Subcutaneous abdominal adipose tissue (tissue), 5 donors: ENCODE measurements around the gene ERBB2.
A peak's percentile ranks its signal among the peaks of the same experiment; 100 is the strongest.

Experiments used
- H3K27ac ChIP-seq: one replicate; pipeline ENCODE4 v1.7.0; 2013; ENCODE audit warnings: low read depth, mild to moderate bottlenecking, inconsistent platforms, low read length, moderate library complexity
- H3K27me3 ChIP-seq, 5 donors: one replicate each; pipeline ENCODE4 v1.7.0; 2013; ENCODE audit warnings: low read length in 5 of 5, inconsistent platforms in 1 of 5; ENCODE audit not compliant: control insufficient read depth in 5 of 5, insufficient read depth in 4 of 5
- H3K36me3 ChIP-seq, 5 donors: one replicate each; pipeline ENCODE4 v1.7.0; 2013; ENCODE audit warnings: low read length in 5 of 5; ENCODE audit not compliant: control insufficient read depth in 5 of 5, insufficient read depth in 5 of 5
- H3K4me1 ChIP-seq, 5 donors: one replicate each; pipeline ENCODE4 v1.7.0; 2013; ENCODE audit warnings: low read length in 5 of 5, mild to moderate bottlenecking in 3 of 5, moderate library complexity in 1 of 5; ENCODE audit not compliant: control insufficient read depth in 5 of 5, insufficient read depth in 5 of 5
- H3K4me3 ChIP-seq, 5 donors: one replicate each; pipeline ENCODE4 v1.7.0; 2013; ENCODE audit warnings: low read length in 5 of 5, low read depth in 1 of 5
- H3K9ac ChIP-seq, 5 donors: one replicate each; pipeline ENCODE4 v1.7.0; 2013; ENCODE audit warnings: low read length in 5 of 5, mild to moderate bottlenecking in 4 of 5, moderate library complexity in 3 of 5
- H3K9me3 ChIP-seq, 5 donors: one replicate each; pipeline ENCODE4 v1.7.0; 2013; ENCODE audit warnings: low read length in 5 of 5; ENCODE audit not compliant: control insufficient read depth in 5 of 5
- donor health status: healthy.
- donor health status: healthy.
- donor health status: healthy.
- donor health status: healthy.
- donor health status: healthy.

Gene ERBB2

DNA sequence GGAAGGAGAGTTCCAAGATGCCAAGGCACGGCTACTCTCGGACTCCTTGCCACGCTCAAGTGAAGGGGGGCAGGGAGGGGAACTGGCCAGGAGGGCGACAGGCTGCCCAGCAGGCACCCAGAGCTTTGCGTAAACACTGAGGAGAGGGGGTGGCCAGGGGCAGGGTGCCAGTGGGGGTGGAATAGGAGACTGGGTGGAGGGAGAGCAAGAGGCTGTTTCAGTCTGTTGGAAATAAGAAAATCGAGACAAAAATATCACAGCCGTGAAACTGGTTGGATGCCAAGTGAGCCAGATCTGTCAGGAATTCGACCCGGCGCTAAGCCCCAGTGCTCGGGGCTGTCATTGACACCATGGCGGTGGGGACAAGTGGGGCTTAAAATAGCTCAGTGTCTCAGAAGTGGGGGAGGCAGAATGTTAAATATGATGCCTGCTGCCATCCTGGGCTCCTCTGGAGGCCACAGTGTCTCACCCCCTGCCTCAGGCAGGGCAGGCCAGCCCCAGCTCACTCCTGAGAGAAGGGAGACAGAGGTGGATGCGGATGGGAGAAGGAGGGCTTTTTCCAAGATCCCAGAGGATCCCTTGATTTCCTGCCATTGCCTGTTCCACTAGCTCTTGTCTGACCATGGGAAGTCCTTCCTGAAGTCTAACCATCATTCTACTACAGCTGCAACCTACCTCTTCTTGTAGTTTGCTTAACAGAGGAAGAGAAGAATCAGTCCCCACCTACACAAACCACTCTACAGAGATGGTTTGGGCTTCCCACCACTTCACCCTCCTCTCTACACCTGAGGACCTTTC lies 22.1 kb upstream of the ERBB2 start:
- Histone ChIP-seq H3K4me1 (peaks cover 3 to 31% (median 13%) of the 10 kb centered on the region in 5 donors), H3K27ac (no peak overlapping the region), H3K36me3 (peaks cover 0 to 37% (median 13%) of the 10 kb centered on the region in 5 donors), H3K4me3 (no peak overlapping the region), H3K9ac (no peak overlapping the region), H3K27me3 (no peaks in the 10 kb centered on the region), H3K9me3 (no peaks in the 10 kb centered on the region)

DNA sequence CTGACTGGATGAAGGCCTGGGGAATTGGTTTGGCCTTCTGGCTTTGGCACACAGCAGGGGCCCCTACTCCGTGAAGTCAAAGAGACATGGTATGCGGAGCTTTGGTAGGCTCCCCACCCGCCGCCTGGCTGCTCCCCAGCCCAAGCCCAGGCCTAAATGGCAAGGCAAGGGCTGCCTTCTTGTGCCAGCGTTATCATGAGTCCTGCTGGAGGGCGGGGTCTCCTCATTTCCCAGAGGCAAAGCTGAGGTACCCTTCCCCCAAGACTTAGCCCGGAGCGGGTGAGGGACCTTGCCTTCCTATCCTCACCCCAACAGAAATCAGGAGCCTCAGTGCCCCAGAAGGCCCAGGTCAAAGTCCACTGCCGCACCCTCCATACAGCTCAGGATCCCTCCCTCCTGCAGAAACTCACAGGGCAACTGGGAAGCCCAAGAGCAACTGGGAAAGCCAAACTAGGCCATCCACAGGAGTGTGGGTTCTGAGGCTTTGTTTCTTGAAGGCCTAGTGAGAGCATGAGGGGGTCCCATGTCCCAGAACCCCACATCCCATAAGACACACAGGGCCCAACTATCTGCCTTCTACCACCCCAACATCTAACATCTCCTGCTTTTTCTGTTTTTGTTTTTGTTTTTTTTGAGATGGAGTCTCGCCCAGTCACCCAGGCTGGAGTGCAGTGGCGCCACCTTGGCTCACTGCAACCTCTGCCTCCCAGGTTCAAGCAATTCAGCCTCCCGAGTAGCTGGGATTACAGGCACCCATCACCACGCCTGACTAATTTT lies 21.3 kb upstream of the ERBB2 start:
- Histone ChIP-seq H3K4me1 (peaks cover 3 to 31% (median 13%) of the 10 kb centered on the region in 5 donors), H3K27ac (no peak overlapping the region), H3K36me3 (peaks cover 0 to 43% (median 19%) of the 10 kb centered on the region in 5 donors), H3K9me3 (no peaks in the 10 kb centered on the region), H3K9ac (no peak overlapping the region), H3K27me3 (no peaks in the 10 kb centered on the region), H3K4me3 (no peak overlapping the region)

- H3K27me3 ChIP-seq, result no peaks in the 10 kb centered on the region
- H3K36me3 ChIP-seq, result peaks cover 0 to 52% (median 26%) of the 10 kb centered on the region in 5 donors
- H3K9me3 ChIP-seq, result no peaks in the 10 kb centered on the region
- H3K4me1 ChIP-seq, result peaks cover 3 to 31% (median 13%) of the 10 kb centered on the region in 5 donors
- peak overlapping the region in 1 of 5 donors; percentile 21 for H3K9ac ChIP-seq
- no peak overlapping the region for H3K27ac ChIP-seq
- no peak overlapping the region for H3K4me3 ChIP-seq
Observed at GRCh38 chr17:39679521-39680192, 20.2 kb upstream of the ERBB2 start.

- peaks cover 0 to 27% (median 11%) of the 10 kb centered on the region in 5 donors for H3K4me1 ChIP-seq
- H3K9me3 ChIP-seq, result no peaks in the 10 kb centered on the region
- no peak overlapping the region for H3K4me3 ChIP-seq
- H3K27ac ChIP-seq, result no peak overlapping the region
- no peaks in the 10 kb centered on the region for H3K27me3 ChIP-seq
- H3K36me3 ChIP-seq, result peaks cover 0 to 44% (median 29%) of the 10 kb centered on the region in 5 donors
- H3K9ac ChIP-seq, result no peak overlapping the region
Observed at GRCh38 chr17:39683295-39683939, 16.4 kb upstream of the ERBB2 start.

GRCh38 chr17:39684369-39685192 lies 15.3 kb upstream of the ERBB2 start:
- Histone ChIP-seq H3K27ac (no peak overlapping the region), H3K36me3 (peaks cover 0 to 39% (median 25%) of the 10 kb centered on the region in 5 donors), H3K4me3 (no peak overlapping the region), H3K27me3 (no peaks in the 10 kb centered on the region), H3K9ac (no peak overlapping the region), H3K4me1 (peaks cover 2 to 28% (median 18%) of the 10 kb centered on the region in 5 donors), H3K9me3 (no peaks in the 10 kb centered on the region)

- H3K9ac ChIP-seq, result no peak overlapping the region
- H3K4me1 ChIP-seq, result peaks cover 2 to 18% (median 14%) of the 10 kb centered on the region in 5 donors
- no peaks in the 10 kb centered on the region for H3K27me3 ChIP-seq
- no peaks in the 10 kb centered on the region for H3K9me3 ChIP-seq
- no peak overlapping the region for H3K27ac ChIP-seq
- H3K4me3 ChIP-seq, result peak overlapping the region; percentile 71 to 99 (median 95)
- H3K36me3 ChIP-seq, result peaks cover 0 to 24% (median 18%) of the 10 kb centered on the region in 5 donors
Observed at GRCh38 chr17:39687101-39687545, 12.7 kb upstream of the ERBB2 start.

GRCh38 chr17:39687546-39688474 lies 12.1 kb upstream of the ERBB2 start, which contains the start of gene PGAP3:
PGAP3 (minus strand) TSS chr17:39688057; CDS start chr17:39688014, 43 bp downstream.
- H3K4me1 ChIP-seq, result peaks cover 2 to 18% (median 14%) of the 10 kb centered on the region in 5 donors
- H3K27ac ChIP-seq, result peak within 1 kb of the TSS; percentile 67
- no peaks in the 10 kb centered on the region for H3K27me3 ChIP-seq
- H3K4me3 ChIP-seq, result peak within 1 kb of the TSS; percentile 71 to 99 (median 95)
- H3K9me3 ChIP-seq, result no peaks in the 10 kb centered on the region
- peaks cover 0 to 24% (median 18%) of the 10 kb centered on the region in 5 donors for H3K36me3 ChIP-seq
- H3K9ac ChIP-seq, result peak within 1 kb of the TSS; percentile 50 to 82 (median 71)

DNA sequence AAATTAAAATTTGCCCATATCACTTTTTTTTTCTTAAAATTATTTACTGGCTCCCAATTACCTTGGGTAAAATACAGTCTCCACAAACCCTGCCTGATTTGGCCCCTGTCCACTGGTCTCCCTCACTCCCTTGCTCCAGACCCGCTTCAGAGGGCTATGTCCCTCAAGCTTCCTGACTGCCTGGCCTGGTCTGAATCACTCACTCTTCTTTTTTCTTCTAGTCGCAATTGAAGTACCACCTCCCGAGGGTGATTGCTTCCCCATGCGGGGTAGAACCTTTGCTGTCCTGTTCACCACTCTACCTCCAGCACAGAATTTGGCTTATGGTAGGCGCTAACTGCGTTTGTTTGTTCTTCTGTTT lies 11.4 kb upstream of the ERBB2 start:
- Histone ChIP-seq H3K4me3 (peak overlapping the region; percentile 71 to 99 (median 95)), H3K27ac (no peak overlapping the region), H3K9me3 (no peaks in the 10 kb centered on the region), H3K36me3 (peaks cover 0 to 19% (median 14%) of the 10 kb centered on the region in 5 donors), H3K4me1 (peaks cover 2 to 18% (median 14%) of the 10 kb centered on the region in 5 donors), H3K27me3 (no peaks in the 10 kb centered on the region), H3K9ac (peak overlapping the region; percentile 50 to 82 (median 71))
